ENCODE data around the gene MAP3K7CL.
"Not testable (repeated sequence)": the region's sequence is repeated elsewhere in the genome, so short reads cannot be mapped to it uniquely, and the experiment has no call there.

The MAP3K7CL gene

DNA sequence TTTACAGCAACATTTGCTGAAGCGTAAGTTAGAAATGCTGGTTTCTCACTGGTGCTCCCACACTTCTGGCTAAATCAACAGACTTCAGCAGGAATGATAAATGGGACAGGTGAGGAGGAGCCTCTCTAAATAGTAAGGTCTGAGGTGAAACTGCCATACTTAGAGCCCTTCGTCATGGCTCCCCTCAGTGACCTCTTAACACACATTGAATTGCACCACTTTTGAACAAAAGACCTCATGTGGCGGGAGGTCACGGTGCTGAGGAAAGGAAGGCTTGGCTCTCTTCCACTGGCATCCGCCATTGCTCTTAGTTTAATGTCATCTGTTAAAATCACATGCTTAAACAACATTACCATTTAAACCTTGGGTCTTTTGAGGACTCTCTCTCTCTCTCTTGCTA is 3.4 kb downstream of the MAP3K7CL start:
- no peak for DNase-seq

DNA sequence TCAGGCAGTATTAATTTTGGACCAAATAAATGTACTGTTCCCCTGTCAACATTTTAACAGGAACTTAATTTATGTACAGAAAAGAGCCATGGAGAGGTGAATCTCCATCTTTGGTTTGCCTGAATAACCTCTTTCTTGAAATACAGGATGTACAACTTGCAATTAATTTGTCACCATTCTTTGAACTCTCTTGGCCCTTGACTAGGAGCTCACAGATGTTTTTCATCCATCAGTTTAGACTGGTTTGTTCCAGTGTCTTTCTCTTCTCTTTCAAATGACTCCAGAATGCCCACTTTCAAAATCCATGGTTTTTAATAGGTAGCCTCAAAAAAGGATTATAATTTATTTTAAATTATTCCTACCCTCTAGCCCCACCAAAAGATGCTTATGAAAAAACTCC is 5.0 kb downstream of the MAP3K7CL start:
- no peak for DNase-seq

DNA sequence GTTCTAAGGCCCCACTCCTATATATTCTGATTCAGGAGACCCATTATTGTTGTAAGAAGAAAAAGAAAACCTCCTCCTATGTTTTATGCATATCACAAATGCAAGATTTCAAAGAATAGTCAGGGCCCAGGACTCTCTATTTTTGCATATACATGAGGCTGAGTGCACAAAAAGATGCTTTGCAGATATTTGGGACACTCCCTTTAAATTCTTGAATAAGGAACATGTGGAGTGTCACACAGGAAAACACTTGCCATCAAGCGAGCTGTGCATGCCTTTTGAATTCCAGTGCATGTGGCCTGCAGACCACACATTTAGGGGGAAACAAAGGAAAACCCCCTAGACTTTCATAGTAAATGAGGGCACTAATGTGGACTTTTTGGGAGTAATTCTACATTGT is 5.6 kb downstream of the MAP3K7CL start:
- DNase-seq: no peak

DNA sequence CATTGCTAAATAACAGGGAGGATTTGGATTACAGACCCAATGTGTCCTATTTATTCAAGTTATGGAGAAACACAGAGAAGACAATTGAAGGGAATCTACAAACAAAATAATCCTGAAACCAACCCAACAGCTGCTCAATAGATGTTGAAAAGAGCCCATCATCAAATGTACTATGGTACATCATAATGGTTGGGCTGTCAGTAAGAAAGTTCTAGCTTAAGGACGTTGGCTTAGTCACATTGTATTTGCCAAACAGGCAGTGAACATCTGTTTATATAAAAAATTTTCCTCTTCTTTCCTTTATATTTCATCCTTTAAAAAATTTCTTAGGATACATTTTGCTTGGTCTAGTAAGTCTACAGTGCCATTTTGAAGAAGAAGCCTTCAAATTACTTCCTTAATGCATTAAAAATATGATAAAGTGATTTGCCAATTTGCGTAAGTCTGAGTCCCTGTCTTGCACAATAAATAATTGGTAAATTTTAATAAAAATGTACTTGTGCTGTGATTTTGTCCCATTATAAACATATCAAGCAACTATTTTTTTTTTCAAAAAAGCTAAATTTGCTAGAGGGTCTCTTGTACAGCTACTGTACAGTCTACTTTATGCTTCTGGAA is 14.4 kb downstream of the MAP3K7CL start:
- DNase-seq: no peak

DNA sequence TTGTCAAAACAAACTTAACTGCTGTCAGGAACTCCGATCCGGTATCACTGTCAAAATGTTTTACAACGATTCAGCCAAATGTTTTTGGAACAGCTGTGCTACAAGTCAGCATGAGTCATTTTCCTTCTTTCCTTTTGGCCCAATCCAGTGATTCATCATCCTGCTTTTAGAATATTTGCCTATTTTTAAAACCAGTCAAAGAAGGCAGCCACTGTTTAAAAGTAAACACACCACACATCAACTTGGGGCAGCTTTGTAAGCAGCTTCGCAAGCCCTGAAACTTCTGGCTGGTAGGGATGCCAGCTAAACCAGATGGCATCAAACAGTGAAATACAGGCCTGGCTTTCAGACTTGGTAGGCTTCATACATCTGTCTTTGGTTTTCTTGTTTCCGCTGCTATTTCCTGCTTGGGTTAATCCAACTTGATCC is 14.9 kb downstream of the MAP3K7CL start:
- no peak for DNase-seq

DNA sequence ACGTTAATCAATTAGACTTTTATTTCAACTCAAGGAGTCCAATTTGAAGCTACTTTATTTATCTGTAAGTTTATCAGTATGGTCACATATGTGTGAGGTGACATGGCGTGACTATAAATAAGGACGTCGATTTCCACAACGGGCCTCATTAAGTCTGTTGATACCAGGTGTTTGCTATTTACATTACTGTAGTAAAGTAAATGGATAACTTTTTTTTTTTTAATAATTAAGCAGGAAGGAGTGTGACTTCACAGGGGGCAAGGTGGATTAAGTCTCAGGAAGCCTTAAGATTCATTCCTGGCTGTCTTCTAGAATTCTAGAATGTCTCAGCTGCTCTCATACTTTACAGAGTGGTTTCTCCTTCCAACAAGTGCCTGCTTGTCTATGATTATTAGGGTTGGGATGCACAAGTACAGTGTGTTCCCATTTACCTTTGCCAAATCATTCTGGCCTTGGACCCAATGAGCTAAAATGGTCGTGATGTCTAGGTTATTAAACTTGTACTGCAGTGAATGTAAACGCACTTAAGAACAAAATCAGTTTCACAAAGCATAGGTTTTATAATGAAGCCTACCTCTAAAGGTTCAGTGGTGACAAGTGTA is 15.5 kb downstream of the MAP3K7CL start:
- no peak for DNase-seq

DNA sequence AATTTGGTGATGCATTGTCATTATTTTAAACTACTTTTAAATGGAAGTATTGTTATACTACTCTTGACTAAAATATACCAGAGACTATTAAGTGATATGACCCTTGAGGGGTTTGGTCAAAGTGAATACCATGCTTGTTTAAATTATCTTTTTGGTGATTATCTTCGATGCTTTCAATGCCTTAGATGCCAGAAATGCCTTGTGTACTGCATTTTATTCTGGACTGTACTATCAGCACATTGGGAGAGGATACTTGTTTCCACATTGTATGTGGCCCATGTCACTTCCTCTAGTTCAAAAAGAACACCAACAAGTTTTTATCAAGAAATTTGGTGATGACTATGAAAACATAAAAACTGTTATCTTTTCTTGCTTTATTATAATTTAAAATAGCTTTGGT is 16.3 kb downstream of the MAP3K7CL start:
- DNase-seq: no peak

DNA sequence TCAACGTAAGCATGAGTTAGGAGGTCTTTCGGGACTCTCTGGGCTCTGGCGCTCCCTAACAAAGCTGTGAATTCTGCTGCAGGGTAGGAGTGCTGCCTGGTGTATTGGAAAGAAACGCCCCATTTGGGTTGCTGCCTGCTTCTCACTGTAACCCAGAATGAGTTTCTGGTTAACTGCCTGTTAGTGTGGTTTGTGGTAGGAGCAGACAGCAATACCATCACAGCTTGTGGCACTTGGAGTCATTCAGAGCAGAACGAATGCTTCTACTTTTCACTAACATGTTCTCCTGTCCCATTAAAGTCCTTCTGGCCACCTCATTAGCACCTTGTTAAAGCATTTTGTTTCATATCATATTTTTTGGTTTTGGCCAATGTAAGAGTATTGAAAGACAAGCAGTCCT is 18.1 kb downstream of the MAP3K7CL start:
- DNase-seq: no peak

DNA sequence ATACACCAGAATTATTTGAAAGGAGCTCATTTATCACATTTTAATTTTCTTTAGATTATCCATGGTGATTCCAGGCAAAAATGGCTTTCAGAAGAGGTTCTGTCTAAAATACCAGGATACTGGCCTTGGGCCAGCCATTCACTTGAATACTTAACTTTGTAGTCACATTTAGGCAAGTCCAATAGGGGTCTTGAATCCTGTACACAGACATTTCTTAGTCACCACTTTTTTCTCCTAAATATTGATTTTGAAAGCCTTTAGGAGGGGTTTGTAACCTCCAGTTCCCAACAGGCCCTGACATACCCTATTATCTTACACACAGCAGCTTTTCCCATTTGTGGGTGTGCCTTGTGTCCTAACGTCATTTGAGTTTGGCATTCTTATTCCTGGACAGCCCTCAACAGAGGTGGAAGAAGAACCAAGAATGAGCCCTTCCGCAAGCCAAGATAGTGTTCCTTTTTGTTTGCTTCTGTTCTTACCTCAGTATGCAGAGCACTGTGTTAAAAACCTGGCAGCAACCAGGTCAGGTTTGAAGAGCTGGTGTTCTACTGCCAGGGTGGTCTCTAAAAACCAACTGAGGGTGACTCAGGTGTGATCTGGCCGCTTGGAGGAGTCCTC is 19.5 kb downstream of the MAP3K7CL start:
- no peak for DNase-seq

DNA sequence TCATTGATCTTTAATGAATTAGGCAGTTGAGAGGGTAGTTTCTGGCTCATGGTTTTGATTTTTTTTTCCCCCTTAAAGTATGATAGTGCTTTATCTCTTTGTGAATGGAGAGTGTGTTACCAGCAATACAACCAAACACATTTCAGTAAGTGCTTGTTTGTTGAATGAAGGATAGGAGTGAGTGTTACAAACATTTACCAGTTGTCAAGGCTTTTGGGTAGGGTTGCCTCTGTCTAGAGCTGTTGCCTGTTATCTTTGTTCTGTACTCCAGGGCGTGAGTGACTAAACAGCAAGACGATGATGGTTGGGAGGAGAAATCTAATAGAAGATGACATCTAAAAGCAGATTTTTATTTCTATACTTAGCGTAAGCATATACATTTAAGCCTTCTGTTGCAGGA is 21.5 kb downstream of the MAP3K7CL start:
- DNase-seq: no peak

DNA sequence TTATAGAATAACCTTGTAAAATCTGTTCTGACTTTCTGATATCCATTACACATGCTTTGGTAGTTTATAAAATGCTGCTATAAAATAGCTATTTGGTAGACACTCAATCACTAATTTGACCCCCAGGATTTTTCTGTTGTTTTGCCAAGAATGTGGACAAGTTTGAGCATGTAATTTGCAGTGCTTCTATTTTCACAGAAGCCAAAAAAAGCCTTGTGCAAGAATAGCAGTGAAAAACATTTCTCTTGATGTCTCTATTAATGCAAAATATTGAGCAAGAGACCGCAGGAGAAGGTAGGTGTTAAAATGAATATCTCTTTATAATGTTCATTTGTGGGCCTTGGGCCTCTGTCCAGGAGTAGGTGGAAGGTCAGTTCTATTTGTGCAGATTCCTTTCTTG is 22.5 kb downstream of the MAP3K7CL start:
- no peak for DNase-seq

DNA sequence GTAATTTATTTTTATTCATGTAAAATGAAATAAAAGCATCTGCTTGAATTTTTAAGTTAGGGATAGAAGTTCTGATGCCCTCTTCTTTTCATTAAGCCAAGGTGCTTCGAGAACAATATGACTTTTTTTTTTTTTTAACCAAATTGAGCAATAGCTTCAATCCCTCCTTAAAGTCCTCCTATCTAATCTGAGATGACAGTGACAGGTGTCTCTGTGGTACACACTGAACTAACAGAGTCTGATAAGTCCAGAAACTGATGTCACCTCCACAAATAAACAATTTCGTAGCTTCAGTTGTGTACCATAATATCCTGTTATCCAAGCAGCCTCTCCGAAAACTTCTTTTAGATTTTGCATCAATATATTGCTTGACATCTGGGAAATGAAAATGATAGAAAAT is 23.8 kb downstream of the MAP3K7CL start:
- no peak for DNase-seq

DNA sequence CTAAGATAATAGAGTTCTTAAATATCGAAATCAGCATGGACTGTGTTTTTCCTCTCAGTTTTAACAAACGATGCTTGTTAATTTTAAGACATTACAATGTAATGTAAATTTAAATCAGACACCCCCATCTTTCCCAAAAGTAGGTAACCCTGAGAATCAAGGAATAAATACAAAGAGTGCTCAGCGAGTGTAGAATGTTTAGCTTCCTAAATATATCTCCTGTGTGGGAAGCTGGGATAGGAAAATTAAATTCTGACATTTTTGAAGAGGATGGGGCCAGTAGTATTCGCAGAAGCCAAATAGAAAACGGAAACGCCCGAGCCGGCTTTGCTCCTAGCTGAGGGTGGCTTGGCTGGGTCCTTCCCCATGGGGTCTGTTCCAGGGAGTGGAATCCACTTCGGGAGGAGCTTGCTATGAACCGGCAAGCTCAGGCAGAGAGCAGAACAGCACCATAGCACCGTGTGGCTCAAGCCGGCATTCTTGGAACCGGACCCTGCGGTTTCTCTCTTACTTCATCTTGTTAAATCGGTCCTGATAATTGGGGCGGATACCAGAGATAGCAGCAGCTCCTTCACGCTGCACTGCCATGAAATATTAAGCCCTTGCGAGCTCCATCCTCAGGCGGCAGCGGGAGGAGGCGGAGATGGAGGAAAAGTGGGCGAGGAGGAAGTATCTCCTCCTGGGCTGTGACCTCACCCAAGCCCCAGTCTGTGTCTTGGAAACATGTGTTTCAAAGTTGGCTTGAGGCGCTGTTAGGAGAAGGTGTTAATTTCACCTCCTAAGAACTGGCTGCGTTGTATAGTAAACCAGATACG is 24.9 kb downstream of the MAP3K7CL start:
- no peak for DNase-seq

DNA sequence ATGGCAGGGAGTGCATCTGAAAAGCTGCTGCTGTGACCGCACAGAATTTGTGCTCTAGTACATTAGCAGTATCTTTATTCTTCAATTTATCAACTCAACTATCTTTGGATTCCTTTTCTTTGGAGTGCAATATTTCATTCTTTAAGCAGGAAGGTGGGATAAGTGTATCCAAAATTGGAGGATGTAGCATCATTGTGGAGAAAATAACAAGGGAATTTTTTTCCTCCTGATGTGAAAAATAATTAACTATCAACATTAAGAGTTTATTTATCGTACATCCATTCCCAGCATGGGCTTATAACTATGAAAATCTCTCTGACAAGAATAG is 25.5 kb downstream of the MAP3K7CL start:
- DNase-seq: no peak

DNA sequence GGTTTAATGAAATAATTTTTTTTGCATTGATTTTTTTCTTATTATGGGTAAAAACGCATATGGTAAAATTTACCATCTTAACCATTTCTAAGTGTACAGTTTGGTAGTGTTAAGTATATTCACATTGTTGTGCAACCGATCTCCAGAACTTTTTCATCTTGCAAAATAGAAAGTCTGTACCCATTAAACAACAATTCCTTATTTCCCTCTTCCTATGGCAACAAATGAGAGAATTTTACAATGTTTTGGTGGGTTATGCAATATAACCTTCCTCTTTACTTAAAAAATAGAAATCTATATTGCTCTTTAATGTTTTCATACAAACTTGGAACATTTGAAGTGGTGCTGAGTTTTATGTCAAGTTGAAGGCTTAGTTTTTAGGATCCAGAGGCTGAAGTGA is 26.6 kb downstream of the MAP3K7CL start:
- no peak for DNase-seq

DNA sequence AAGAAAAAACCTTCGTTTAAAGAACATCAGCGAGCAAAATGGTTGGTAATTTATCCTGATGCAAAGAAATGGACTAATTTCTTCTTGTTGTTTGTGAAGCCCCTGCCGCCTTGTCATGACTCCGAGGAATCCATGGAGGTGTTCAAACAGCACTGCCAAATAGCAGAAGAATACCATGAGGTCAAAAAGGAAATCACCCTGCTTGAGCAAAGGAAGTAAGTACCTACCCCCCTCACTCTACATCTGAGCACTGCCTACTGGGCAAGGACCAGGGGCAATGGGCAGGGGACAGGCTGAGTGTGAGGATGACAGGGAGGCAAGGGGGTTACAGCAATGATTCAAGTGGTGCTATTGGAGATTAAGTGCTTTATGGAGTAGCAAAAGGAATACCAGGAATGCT is 29.4 kb downstream of the MAP3K7CL start:
- no peak for DNase-seq

DNA sequence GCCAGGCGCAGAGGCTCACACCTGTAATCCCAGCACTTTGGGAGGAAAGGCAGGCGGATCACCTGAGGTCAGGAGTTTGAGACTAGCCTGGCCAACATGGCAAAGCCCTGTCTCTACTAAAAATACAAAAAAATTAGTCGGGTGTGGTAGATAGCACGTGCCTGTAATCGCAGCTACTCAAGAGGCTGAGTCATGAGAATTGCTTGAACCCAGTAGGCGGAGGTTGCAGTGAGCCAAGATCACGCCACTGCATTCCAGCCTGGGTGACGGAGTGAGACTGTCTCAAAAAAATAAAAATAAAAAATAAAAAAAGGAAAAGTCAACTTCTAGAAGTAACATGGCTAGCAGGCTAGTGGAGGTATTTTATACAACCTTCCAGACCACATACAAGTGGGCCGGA is 32.4 kb downstream of the MAP3K7CL start:
- not testable (repeated sequence) for DNase-seq

DNA sequence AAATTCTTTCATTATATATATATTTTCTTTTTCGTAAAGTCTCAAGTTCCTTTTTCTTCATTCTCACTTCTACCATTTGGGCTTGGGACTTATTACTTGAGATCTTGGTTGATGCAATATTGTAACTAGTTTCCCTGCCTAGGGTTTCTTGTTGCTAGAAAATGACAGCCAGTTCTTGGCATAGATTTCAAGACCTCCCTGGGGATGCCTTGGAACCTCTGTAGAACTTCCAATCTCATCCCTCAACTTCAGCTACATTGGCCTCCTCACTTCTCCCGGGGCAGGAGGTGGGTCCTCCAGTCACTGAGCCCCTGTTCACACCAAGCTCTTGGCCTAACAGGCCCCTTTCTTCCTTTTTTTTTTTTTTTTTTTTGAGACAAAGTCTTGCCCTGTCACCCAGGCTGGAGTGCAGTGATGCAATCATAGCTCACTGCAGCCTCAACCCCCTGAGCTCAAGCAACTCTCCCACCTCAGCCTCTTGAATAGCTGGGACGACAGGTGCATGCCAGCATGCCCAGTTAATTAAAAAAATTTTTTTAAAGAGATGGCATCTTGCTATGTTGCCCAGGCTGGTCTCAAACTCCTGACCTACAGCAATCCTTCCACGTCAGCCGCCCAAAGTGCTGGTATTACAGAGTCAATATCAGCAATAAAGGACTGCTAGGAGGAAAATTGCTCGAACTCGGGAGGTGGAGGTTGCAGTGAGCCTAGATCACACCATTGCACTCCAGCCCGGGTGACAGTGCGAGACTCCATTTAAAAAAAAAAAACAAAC is 33.1 kb downstream of the MAP3K7CL start:
- no peak for DNase-seq

DNA sequence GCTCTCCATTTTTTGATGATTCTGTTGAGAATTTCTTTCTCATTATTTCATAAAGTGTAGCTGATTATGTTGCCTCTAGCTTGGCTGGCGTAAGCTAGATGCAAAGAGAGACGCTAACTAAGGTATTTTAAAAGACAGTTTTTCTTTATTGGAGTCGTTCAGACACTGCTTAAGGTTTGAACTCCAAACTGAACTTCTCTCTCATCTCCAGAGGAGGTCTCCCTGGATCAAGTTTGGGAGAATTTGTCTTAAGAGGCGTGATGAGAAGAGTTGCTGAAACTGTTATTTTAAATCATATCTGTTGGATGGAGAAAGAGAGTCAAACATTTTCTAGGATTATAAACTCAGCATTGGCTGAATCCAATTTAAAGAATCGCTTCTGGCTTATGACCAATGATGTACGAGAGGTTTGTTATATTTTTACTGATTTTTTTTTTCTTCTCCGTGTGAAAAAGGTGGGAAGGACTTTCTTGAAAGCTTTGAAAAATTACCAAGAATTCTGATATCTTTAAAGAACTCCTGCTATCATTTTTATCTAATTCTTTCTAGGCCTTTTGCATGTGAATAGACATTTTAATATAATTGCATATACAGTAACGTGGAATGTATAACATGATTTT is 34.0 kb downstream of the MAP3K7CL start:
- DNase-seq: no peak

DNA sequence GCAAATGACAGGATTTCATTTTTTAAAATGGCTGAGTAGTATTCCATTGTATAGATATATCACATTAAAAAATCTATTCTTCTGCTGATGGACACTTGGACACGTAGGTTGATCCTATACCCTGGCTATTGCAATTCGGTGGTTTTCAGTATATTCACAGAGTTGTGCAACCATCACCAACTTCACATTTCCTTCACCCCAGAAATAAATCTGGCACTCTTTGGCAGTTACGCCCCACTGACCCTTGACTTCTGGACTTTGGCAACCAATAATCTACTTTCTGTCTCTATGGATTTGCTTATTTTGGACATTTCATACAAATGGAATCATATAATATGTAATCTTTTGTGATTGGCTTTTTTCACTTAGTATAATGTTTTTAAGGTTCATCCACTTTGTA is 35.9 kb downstream of the MAP3K7CL start:
- DNase-seq: no peak

DNA sequence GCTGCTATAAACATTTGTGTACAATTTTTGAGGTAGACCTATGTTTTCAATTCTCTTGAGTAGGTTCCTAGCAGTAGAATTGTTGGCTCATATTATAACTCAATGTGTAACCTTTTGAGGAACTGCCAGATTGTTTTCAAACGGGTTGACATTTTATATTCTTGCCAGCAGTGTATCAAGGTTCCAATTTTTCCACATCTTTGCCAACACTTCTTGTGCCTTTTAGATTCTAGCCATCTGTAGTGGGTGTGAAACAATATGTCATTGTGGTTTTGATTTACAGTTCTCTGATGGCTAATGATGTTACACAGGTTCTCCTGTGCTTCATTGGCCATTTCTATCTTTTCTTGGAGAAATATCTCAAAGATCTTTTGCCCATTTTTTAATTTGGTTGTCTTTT is 36.4 kb downstream of the MAP3K7CL start:
- no peak for DNase-seq

DNA sequence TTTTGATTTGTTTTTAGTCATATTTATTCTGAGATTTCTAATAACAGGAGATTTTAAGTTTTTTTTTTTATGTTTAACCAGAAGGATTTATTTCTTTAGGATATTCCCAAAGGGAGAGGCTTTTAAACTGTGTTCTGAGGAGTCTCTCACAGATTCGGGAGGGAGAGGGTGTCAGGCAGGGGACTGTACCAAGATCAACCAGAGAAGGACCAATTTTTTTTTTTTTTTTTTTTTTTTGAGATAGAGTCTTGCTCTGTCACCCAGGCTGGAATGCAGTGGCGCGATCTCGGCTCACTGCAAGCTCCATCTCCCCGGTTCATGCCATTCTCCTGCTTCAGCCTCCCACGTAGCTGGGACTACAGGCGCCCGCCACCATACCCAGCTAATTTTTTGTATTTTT is 37.0 kb downstream of the MAP3K7CL start:
- DNase-seq: not testable (repeated sequence)

DNA sequence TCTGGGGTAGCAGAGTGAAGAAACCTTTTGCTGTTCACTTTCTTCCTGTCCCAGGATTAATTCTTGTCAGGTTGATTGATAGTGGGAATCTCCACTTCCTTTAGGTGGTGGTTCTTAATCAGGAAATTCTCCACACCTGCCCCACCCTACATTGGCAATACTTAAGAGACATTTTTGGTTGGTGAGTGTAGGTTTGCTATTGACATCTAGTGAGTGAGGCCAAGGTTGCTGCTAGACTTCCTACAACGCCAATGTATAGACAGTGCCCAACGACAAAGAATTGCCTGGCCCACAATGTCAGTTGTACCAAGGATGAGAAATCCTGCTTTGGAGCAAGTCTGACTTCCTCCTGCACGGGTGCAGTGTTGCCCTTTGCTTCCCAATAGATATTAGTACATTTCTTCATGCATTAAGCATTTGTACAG is 38.5 kb downstream of the MAP3K7CL start:
- no peak for DNase-seq
